ENCODE data around the gene PSG2.
"Not testable (repeated sequence)": the region's sequence is repeated elsewhere in the genome, so short reads cannot be mapped to it uniquely, and the experiment has no call there.

The PSG2 gene

GRCh38 chr19:43077881-43078280, 4.6 kb downstream of the PSG2 start:
- peak; percentile 1 for DNase-seq (ENCODE audit: low read depth)

GRCh38 chr19:43062418-43062817, 20.1 kb downstream of the PSG2 start:
- not testable (repeated sequence) for DNase-seq (ENCODE audit: low read depth)

DNA sequence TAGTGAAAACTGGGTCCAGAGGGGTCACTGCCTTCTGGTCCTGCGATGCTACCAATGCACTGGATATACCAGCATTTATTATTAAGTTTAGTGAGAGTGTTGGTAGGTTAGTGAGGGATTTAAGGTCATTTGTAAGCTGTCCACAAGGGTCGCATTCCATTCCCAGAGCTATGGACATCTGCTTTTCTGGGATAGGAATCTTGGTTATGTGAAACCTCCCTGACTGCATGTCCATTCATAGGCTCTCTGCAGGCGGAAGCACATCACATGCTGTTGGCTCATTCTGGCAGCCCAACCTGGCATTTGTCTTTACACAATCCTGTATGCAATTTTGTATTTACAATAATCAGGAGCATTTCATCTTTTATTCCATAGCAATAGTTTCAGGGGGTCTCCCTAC, 21.2 kb downstream of the PSG2 start:
- DNase-seq (ENCODE audit: low read depth), result not testable (repeated sequence)

DNA sequence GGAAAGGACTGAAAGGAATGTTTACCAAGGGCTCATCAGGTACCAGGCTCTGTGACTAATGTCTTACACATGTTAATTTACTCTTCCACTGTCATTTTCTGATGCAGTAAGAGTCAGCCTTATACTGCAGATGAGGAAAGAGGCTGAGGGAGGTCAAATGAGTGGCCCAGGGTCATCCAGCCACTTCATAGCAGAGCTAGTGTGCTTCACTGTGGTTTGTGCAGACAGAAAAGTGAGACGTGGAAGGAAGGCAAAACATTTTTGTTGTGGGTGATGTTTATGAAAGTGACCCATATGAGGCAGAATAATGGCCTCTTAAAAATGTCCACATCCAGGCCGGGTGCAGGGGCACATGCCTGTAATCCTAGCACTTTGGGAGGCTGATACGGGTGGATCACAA, 22.2 kb downstream of the PSG2 start:
- DNase-seq (ENCODE audit: low read depth), result not testable (repeated sequence)

- not testable (repeated sequence) for DNase-seq (ENCODE audit: low read depth)
These were observed 23.0 kb downstream of the PSG2 start for GRCh38 chr19:43059482-43059881.

- DNase-seq (ENCODE audit: low read depth), result not testable (repeated sequence)
These were observed 24.1 kb downstream of the PSG2 start for GRCh38 chr19:43058440-43058839.

- not testable (repeated sequence) for DNase-seq (ENCODE audit: low read depth)
These were observed 34.5 kb downstream of the PSG2 start for GRCh38 chr19:43047966-43048365.

DNA sequence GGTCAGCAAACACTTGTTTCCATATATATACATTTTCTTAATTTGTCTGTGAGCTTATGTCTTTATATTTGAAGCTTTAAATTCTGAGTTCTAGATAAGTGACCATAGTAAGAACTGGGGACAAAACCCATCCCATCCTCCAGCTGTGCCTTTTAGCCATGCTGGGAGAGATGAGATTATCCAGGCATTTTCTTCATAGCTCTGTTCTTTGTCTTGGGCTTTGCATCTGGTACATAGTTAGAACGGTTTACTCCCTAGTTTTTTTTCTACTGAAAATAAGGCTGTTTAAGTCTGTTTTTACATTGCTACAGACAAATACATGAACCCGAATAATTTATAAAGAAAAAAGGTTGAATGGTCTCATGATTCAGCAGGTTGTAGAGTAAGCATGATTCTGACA, 35.9 kb downstream of the PSG2 start:
- DNase-seq (ENCODE audit: low read depth), result not testable (repeated sequence)

- not testable (repeated sequence) for DNase-seq (ENCODE audit: low read depth)
These were observed 38.9 kb downstream of the PSG2 start for GRCh38 chr19:43043492-43044180.

GRCh38 chr19:43031645-43032044, 50.9 kb downstream of the PSG2 start:
- peak; percentile 22 for DNase-seq (ENCODE audit: low read depth)

DNA sequence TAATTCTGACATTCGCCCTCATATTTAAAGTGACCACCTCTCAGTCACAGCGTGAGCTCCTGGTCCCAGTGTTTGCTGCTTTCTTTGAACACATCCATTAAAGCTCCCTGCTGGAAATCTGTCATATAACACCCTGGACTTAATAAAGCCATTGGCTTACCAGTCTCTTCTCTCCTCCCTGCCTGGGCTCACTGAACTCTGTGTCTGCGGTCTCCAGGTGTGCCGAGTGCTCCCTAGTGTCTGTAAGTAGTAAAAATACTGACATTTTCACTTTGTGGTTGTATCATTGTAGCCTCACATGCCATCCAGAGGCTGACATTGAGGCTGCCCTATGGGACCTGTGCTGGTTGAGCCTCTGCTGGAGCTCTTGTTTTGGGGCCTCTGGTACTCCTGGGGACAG, 53.6 kb downstream of the PSG2 start:
- DNase-seq (ENCODE audit: low read depth), result no peak

DNA sequence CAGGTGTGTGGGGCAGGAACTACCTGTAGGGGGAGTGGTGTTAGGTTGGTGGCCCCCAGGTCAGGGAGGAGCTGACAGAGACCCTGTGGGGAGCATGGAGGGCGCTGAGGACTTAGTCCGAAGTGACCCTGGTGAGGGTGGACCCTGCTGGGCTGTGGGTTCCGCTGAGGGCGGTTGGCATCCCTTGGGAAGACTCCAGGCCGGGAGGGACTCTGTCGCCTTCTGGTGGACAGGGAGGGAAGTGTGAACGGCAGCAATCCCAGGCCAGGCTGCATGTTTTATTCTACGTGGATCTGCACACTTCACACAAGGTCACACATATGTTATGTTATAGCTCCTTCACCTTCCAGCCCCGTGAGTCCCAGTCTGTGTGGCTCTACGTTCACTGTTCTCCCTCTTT, 54.5 kb downstream of the PSG2 start:
- DNase-seq (ENCODE audit: low read depth), result not testable (repeated sequence)

- DNase-seq (ENCODE audit: low read depth), result not testable (repeated sequence)
These were observed 55.4 kb downstream of the PSG2 start for GRCh38 chr19:43027061-43027460.

DNA sequence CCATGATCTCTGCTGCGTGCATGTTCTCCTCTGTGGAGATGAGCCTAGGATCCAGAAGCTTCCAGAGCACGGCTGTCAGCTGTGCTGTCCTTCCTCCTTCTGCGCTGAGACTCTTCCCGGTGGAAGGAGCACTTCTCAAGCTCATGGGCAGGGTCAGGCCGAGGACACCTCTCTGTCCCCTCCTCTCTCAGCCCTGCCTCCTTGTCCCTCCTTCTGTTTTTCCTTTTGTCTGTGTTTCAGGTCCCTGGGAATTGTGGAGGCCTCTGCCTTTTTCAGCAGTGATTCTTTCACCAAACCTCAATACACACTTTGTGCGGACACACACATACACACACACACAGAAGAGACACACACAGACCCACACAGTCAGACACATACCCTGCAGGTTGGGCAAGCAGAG, 56.1 kb downstream of the PSG2 start, which contains the start of gene PSG11:
Gene PSG11, minus strand, starts transcription at position 101 of the 400 bp plus-strand sequence. Its CDS starts 97 bp downstream, at position 4.
- not testable (repeated sequence) for DNase-seq (ENCODE audit: low read depth)

DNA sequence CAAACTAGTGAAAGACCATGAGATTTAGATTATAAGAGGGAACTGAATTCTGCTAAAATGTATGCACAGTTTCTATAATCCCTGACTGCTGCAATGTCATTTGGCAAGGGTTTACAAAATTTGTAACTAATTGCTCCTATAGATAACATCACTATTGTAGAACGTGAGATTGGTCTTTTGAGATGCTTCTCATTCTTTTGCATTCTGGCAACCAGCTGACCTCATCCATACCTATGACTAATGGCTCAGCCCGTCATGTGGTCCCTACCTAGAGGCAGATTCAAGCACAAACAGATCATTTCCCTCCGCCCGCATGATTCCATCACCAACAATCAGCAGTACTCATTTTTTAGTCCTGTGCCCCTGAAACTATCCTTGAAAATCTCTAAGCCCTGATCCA, 60.4 kb downstream of the PSG2 start:
- peak; percentile 38 for DNase-seq (ENCODE audit: low read depth)

- peak; percentile 27 for DNase-seq (ENCODE audit: low read depth)
These were observed 60.9 kb downstream of the PSG2 start for GRCh38 chr19:43021629-43022028.

DNA sequence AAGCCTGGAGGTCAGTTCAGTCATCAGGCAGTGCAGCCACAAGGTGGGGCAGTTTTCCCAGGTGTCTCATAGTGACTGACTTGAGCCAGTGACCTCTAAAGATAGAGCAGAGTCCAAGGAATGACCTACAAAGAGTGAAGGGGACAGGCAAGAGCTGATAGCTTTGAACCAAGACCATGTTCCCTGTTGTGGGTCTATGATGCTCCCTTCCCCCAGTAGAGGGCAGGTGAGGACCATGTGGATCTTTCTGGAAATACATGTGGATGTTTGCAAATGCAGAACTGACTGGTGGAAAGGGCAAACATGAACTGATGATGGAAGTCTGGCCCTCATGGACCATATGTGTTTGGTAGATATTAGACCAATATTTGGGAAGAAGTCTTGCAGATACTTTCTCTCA, 62.9 kb downstream of the PSG2 start:
- DNase-seq (ENCODE audit: low read depth), result not testable (repeated sequence)

All from fibroblast of the conjunctiva (primary cell).